Measurements from ENCODE around the gene ATXN3L.

DNA sequence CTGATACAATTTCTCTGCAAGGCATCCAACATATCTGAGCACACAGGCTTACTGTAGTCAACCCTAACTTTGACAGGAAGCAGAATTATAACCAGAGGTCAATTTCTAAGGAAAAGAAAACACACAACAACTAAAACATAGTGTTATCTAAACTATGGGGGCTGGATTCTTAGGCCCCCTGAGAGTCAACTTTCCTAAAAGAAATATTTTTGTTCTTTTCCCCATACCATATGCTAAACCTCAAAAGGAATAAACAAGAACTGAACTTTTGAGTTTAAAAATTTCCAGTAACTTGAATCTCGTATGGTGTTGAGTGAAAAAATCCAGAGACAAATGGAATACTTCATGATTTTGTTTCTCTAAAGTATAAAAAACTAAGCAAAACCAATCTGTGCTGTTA lies 42.9 kb downstream of the ATXN3L start:
- TF ChIP-seq, protein P1, sequence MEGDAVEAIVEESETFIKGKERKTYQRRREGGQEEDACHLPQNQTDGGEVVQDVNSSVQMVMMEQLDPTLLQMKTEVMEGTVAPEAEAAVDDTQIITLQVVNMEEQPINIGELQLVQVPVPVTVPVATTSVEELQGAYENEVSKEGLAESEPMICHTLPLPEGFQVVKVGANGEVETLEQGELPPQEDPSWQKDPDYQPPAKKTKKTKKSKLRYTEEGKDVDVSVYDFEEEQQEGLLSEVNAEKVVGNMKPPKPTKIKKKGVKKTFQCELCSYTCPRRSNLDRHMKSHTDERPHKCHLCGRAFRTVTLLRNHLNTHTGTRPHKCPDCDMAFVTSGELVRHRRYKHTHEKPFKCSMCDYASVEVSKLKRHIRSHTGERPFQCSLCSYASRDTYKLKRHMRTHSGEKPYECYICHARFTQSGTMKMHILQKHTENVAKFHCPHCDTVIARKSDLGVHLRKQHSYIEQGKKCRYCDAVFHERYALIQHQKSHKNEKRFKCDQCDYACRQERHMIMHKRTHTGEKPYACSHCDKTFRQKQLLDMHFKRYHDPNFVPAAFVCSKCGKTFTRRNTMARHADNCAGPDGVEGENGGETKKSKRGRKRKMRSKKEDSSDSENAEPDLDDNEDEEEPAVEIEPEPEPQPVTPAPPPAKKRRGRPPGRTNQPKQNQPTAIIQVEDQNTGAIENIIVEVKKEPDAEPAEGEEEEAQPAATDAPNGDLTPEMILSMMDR (IDR thresholded peaks at IDR 0.05; ENCODE audit: borderline replicate concordance, extremely low read depth, low read length, poor library complexity, severe bottlenecking), result no peak
- no peak for TF ChIP-seq EZH2 (IDR thresholded peaks at IDR 0.05; ENCODE audit: borderline replicate concordance, low read depth, low read length, severe bottlenecking)

Data from DND-41 (cell line).